ENCODE measurements around the gene UBAP2. TPM values are rescaled to one million over a fixed set of nuclear protein-coding genes. Genes with fewer than 3 reads are reported as not detected.

The UBAP2 gene
- total RNA-seq, 1 donor from 2014 or later, result 87.7 TPM

- no peaks in the 10 kb centered on the region for H3K9me3 Mint-ChIP-seq (ENCODE audit: unreplicated experiment)
- no peak for TF ChIP-seq CTCF (IDR thresholded peaks at IDR 0.05; ENCODE audit: unreplicated experiment)
- H3K4me3 Mint-ChIP-seq (ENCODE audit: unreplicated experiment), result peak overlapping the region; percentile 37
- peaks cover 62% of the 10 kb centered on the region for H3K36me3 Mint-ChIP-seq (ENCODE audit: low read depth, unreplicated experiment)
- H3K27ac Mint-ChIP-seq (ENCODE audit: unreplicated experiment), result no peak overlapping the region
- DNase-seq (ENCODE audit: low spot score), result no peak
- H3K4me1 Mint-ChIP-seq (ENCODE audit: unreplicated experiment), result peaks cover 11% of the 10 kb centered on the region
- H3K27me3 Mint-ChIP-seq (ENCODE audit: unreplicated experiment), result peaks cover 30% of the 10 kb centered on the region
Measured at GRCh38 chr9:33923998-33924701, 124.5 kb downstream of the UBAP2 start.

GRCh38 chr9:33923079-33923478, 125.6 kb downstream of the UBAP2 start:
- Mint-ChIP-seq H3K4me1 (ENCODE audit: unreplicated experiment) (peaks cover 11% of the 10 kb centered on the region), H3K4me3 (ENCODE audit: unreplicated experiment) (no peak overlapping the region), H3K27me3 (ENCODE audit: unreplicated experiment) (peaks cover 39% of the 10 kb centered on the region), H3K27ac (ENCODE audit: unreplicated experiment) (no peak overlapping the region), H3K9me3 (ENCODE audit: unreplicated experiment) (no peaks in the 10 kb centered on the region), H3K36me3 (ENCODE audit: low read depth, unreplicated experiment) (peaks cover 71% of the 10 kb centered on the region)
- no peak for TF ChIP-seq CTCF (IDR thresholded peaks at IDR 0.05; ENCODE audit: unreplicated experiment)
- DNase-seq (ENCODE audit: low spot score), result no peak

GRCh38 chr9:33921967-33922895, 126.5 kb downstream of the UBAP2 start:
- H3K27ac Mint-ChIP-seq (ENCODE audit: unreplicated experiment), result peak overlapping the region; percentile 38
- peak overlapping the region; percentile 76 for H3K4me3 Mint-ChIP-seq (ENCODE audit: unreplicated experiment)
- H3K27me3 Mint-ChIP-seq (ENCODE audit: unreplicated experiment), result peaks cover 36% of the 10 kb centered on the region
- peak; percentile 64 for TF ChIP-seq CTCF (IDR thresholded peaks at IDR 0.05; ENCODE audit: unreplicated experiment)
- peaks cover 11% of the 10 kb centered on the region for H3K4me1 Mint-ChIP-seq (ENCODE audit: unreplicated experiment)
- DNase-seq (ENCODE audit: low spot score), result peak; percentile 60
- H3K9me3 Mint-ChIP-seq (ENCODE audit: unreplicated experiment), result no peaks in the 10 kb centered on the region
- H3K36me3 Mint-ChIP-seq (ENCODE audit: low read depth, unreplicated experiment), result peaks cover 72% of the 10 kb centered on the region

- Mint-ChIP-seq H3K4me1 (ENCODE audit: unreplicated experiment) (peaks cover 5% of the 10 kb centered on the region), H3K27me3 (ENCODE audit: unreplicated experiment) (peaks cover 29% of the 10 kb centered on the region), H3K9me3 (ENCODE audit: unreplicated experiment) (no peaks in the 10 kb centered on the region), H3K36me3 (ENCODE audit: low read depth, unreplicated experiment) (peaks cover 72% of the 10 kb centered on the region), H3K4me3 (ENCODE audit: unreplicated experiment) (peak overlapping the region; percentile 70), H3K27ac (ENCODE audit: unreplicated experiment) (peak overlapping the region; percentile 61)
- DNase-seq (ENCODE audit: low spot score), result no peak
- no peak for TF ChIP-seq CTCF (IDR thresholded peaks at IDR 0.05; ENCODE audit: unreplicated experiment)
Measured at GRCh38 chr9:33919276-33919897, 129.3 kb downstream of the UBAP2 start.
